Liver (tissue), 9 donors: ENCODE data around the gene LCN10. TPM values are rescaled to one million over a fixed set of nuclear protein-coding genes. Genes with fewer than 3 reads are reported as not detected.

Source experiments
- DNase-seq: peaks from one replicate; pipeline ENCODE4 v3.0.0-alpha.2; 2017; ENCODE audit warnings: low spot score
- H3K27ac ChIP-seq, 2 donors: one replicate each; pipeline ENCODE4 v1.7.0; 2013; ENCODE audit warnings: inconsistent platforms in 2 of 2, low read length in 2 of 2, control low read depth in 1 of 2, low read depth in 1 of 2, mild to moderate bottlenecking in 1 of 2
- H3K27me3 ChIP-seq, 4 donors: one replicate each; pipeline versions ENCODE4 v1.6.1 to v1.7.0; 2013; ENCODE audit warnings: low read length in 3 of 4, inconsistent platforms in 1 of 4, mild to moderate bottlenecking in 1 of 4, moderate library complexity in 1 of 4; ENCODE audit not compliant: control insufficient read depth in 4 of 4, insufficient read depth in 4 of 4
- H3K36me3 ChIP-seq, 4 donors: one replicate each; pipeline versions ENCODE4 v1.6.1 to v1.7.0; 2013; ENCODE audit warnings: low read length in 3 of 4, mild to moderate bottlenecking in 3 of 4, low read depth in 1 of 4, moderate library complexity in 1 of 4; ENCODE audit not compliant: control insufficient read depth in 4 of 4, insufficient read depth in 3 of 4
- H3K4me1 ChIP-seq, 4 donors: one replicate each; pipeline versions ENCODE4 v1.6.1 to v1.7.0; 2013; ENCODE audit warnings: low read length in 3 of 4, mild to moderate bottlenecking in 3 of 4, moderate library complexity in 1 of 4; ENCODE audit not compliant: control insufficient read depth in 4 of 4, insufficient read depth in 4 of 4
- H3K4me3 ChIP-seq, 3 donors: one replicate each; pipeline versions ENCODE4 v1.6.1 to v1.7.0; 2013; ENCODE audit warnings: low read length in 3 of 3, control low read depth in 1 of 3, low read depth in 1 of 3, mild to moderate bottlenecking in 1 of 3
- H3K9ac ChIP-seq, 2 donors: one replicate each; pipeline ENCODE4 v1.7.0; 2013; ENCODE audit warnings: low read length in 2 of 2, mild to moderate bottlenecking in 2 of 2, moderate library complexity in 2 of 2, control low read depth in 1 of 2, low read depth in 1 of 2
- H3K9me3 ChIP-seq, 4 donors: one replicate each; pipeline versions ENCODE4 v1.6.1 to v1.7.0; 2013; ENCODE audit warnings: low read length in 3 of 4; ENCODE audit not compliant: control insufficient read depth in 4 of 4
- EGR1 ChIP-seq, 2 donors: IDR thresholded peaks; 2 replicates each; pipeline ENCODE4 v1.6.1; 2016 to 2018; ENCODE audit warnings: antibody characterized with exemption in 2 of 2, low read depth in 2 of 2
- FOXA1 ChIP-seq: IDR thresholded peaks from 2 replicates; pipeline ENCODE4 v1.6.1; 2016; ENCODE audit warnings: antibody characterized with exemption
- GABPA ChIP-seq, 2 donors: IDR thresholded peaks in 1 of 2; conservative IDR thresholded peaks in 1 of 2; 2 replicates each; pipeline ENCODE4 v1.6.1; 2016; ENCODE audit warnings: antibody characterized with exemption in 2 of 2, mild to moderate bottlenecking in 1 of 2, moderate library complexity in 1 of 2
- HNF4A ChIP-seq, 2 donors: conservative IDR thresholded peaks; 2 replicates each; pipeline ENCODE4 v1.6.1; 2016; ENCODE audit warnings: antibody characterized with exemption in 2 of 2, mild to moderate bottlenecking in 2 of 2
- HNF4G ChIP-seq: IDR thresholded peaks from 2 replicates; pipeline ENCODE4 v1.6.1; 2016; ENCODE audit warnings: antibody characterized with exemption
- JUND ChIP-seq, 2 donors: IDR thresholded peaks; 2 replicates each; pipeline ENCODE4 v1.6.1; 2016; ENCODE audit warnings: antibody characterized with exemption in 2 of 2
- NR2F2 ChIP-seq: IDR thresholded peaks from 2 replicates; pipeline ENCODE4 v1.6.1; 2016; ENCODE audit warnings: antibody characterized with exemption
- RAD21 ChIP-seq, 2 donors: IDR thresholded peaks; 2 replicates each; pipeline ENCODE4 v1.6.1; 2016; ENCODE audit warnings: antibody characterized with exemption in 2 of 2, mild to moderate bottlenecking in 2 of 2
- RXRA ChIP-seq, 2 donors: IDR thresholded peaks; 2 replicates each; pipeline ENCODE4 v1.6.1; 2017 to 2018; ENCODE audit warnings: antibody characterized with exemption in 2 of 2, mild to moderate bottlenecking in 1 of 2
- SP1 ChIP-seq: IDR thresholded peaks from 2 replicates; pipeline ENCODE4 v1.6.1; 2018; ENCODE audit warnings: antibody characterized with exemption, mild to moderate bottlenecking
- TAF1 ChIP-seq: conservative IDR thresholded peaks from 2 replicates; pipeline ENCODE4 v1.6.1; 2016; ENCODE audit warnings: antibody characterized with exemption, mild to moderate bottlenecking
- YY1 ChIP-seq: IDR thresholded peaks from 2 replicates; pipeline ENCODE4 v1.6.1; 2016; ENCODE audit warnings: antibody characterized with exemption, mild to moderate bottlenecking
- WGBS: extraction: QIAGEN DNeasy Blood & Tissue Kit; methylation state at CpG from one replicate; pipeline ENCODE4 v1.1.7; 2013; 5-methylcytosine and 5-hydroxymethylcytosine counted together
- polyA plus RNA-seq, 2 donors: library from polyadenylated mRNA; stranded (reverse) in 1 of 2; unstranded in 1 of 2; fragments of 200-250 nt in 1 of 2; fragments of >200 nt in 1 of 2; fragmentation: Nextera tagmentation in 1 of 2; extraction: Ambion mirVana in 1 of 2; gene quantifications; one replicate each; pipeline versions ENCODE4 v1.2.1 to v1.2.3, GENCODE V29; 2013 to 2015
- total RNA-seq, 2 donors: library from RNA; depleted of rRNA; stranded (reverse); fragments of >200 nt; gene quantifications; one replicate each; pipeline ENCODE4 v1.2.3, GENCODE V29; 2014
- TF ChIP-seq, protein P1 (sequence below): IDR thresholded peaks from 2 replicates; pipeline ENCODE4 v1.6.1; 2016; ENCODE audit warnings: antibody characterized with exemption
- TF ChIP-seq, protein P2 (sequence below): IDR thresholded peaks from 2 replicates; pipeline ENCODE4 v1.6.1; 2016; ENCODE audit warnings: antibody characterized with exemption, mild to moderate bottlenecking
- TF ChIP-seq, protein P3 (sequence below): IDR thresholded peaks from 2 replicates; pipeline ENCODE4 v1.6.1; 2016; ENCODE audit warnings: antibody characterized with exemption
- TF ChIP-seq, protein P4 (sequence below): fragments of 150-350 bp; IDR thresholded peaks from 2 replicates; pipeline ENCODE4 v1.5.1; 2017; ENCODE audit warnings: improper control_type of control experiment, low read depth, low read length; ENCODE audit not compliant: missing input control
- donor health status: healthy.
- donor health status: healthy.
- donor health status: healthy.
- donor health status: healthy.
- donor health status: healthy.

LCN10 gene
- total and polyA plus RNA-seq, 4 donors, result 0.08 to 0.14 (median 0.11) TPM

DNA sequence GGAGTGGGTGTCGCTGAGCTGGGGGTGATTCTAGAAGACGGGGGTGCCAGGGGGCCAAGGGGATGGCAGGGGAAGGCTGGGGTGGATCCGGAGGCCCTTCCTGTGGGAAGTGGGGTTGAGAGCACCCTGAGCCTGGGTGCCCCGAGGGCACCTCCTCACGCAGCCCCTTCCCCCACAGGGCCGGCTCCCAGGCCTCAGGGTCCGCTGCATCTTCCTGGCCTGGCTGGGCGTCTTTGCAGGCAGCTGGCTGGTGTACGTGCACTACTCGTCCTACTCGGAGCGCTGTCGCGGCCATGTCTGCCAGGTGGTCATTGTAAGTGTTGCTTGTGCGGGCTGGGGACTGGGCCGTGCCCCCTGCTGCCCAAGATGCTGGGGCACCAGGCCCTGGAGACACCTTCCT, 25.3 kb downstream of the LCN10 start:
- H3K9ac ChIP-seq, result no peak overlapping the region
- peaks cover 0 to 3% (median 0%) of the 10 kb centered on the region in 4 donors for H3K36me3 ChIP-seq
- H3K27ac ChIP-seq, result no peak overlapping the region
- H3K4me1 ChIP-seq, result peaks cover 4 to 28% (median 12%) of the 10 kb centered on the region in 4 donors
- no peak overlapping the region for H3K4me3 ChIP-seq
- H3K27me3 ChIP-seq, result no peaks in the 10 kb centered on the region
- whole genome bisulfite sequencing, result 85% methylated on average over 16 of the region's 16 CpGs
- no peak for TF ChIP-seq FOXA1
- TF ChIP-seq JUND (IDR thresholded peaks at IDR 0.05), result no peak
- TF ChIP-seq, protein P1, sequence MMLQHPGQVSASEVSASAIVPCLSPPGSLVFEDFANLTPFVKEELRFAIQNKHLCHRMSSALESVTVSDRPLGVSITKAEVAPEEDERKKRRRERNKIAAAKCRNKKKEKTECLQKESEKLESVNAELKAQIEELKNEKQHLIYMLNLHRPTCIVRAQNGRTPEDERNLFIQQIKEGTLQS, result no peak
- no peak for TF ChIP-seq RAD21 (IDR thresholded peaks at IDR 0.05)
- TF ChIP-seq, protein P2, sequence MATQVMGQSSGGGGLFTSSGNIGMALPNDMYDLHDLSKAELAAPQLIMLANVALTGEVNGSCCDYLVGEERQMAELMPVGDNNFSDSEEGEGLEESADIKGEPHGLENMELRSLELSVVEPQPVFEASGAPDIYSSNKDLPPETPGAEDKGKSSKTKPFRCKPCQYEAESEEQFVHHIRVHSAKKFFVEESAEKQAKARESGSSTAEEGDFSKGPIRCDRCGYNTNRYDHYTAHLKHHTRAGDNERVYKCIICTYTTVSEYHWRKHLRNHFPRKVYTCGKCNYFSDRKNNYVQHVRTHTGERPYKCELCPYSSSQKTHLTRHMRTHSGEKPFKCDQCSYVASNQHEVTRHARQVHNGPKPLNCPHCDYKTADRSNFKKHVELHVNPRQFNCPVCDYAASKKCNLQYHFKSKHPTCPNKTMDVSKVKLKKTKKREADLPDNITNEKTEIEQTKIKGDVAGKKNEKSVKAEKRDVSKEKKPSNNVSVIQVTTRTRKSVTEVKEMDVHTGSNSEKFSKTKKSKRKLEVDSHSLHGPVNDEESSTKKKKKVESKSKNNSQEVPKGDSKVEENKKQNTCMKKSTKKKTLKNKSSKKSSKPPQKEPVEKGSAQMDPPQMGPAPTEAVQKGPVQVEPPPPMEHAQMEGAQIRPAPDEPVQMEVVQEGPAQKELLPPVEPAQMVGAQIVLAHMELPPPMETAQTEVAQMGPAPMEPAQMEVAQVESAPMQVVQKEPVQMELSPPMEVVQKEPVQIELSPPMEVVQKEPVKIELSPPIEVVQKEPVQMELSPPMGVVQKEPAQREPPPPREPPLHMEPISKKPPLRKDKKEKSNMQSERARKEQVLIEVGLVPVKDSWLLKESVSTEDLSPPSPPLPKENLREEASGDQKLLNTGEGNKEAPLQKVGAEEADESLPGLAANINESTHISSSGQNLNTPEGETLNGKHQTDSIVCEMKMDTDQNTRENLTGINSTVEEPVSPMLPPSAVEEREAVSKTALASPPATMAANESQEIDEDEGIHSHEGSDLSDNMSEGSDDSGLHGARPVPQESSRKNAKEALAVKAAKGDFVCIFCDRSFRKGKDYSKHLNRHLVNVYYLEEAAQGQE, result no peak
- TF ChIP-seq SP1, result no peak
- TF ChIP-seq HNF4A (conservative IDR thresholded peaks at IDR 0.05), result no peak
- no peak for TF ChIP-seq YY1
- no peak for TF ChIP-seq TAF1
- no peak for TF ChIP-seq EGR1 (IDR thresholded peaks at IDR 0.05; ENCODE audit: low read depth in 2 of 2)
- TF ChIP-seq NR2F2, result no peak
- no peak for TF ChIP-seq GABPA (IDR thresholded peaks at IDR 0.05 in 1 of 2, conservative IDR thresholded peaks at IDR 0.05 in 1 of 2)
- TF ChIP-seq, protein P3, sequence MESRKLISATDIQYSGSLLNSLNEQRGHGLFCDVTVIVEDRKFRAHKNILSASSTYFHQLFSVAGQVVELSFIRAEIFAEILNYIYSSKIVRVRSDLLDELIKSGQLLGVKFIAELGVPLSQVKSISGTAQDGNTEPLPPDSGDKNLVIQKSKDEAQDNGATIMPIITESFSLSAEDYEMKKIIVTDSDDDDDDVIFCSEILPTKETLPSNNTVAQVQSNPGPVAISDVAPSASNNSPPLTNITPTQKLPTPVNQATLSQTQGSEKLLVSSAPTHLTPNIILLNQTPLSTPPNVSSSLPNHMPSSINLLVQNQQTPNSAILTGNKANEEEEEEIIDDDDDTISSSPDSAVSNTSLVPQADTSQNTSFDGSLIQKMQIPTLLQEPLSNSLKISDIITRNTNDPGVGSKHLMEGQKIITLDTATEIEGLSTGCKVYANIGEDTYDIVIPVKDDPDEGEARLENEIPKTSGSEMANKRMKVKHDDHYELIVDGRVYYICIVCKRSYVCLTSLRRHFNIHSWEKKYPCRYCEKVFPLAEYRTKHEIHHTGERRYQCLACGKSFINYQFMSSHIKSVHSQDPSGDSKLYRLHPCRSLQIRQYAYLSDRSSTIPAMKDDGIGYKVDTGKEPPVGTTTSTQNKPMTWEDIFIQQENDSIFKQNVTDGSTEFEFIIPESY, result no peak
- no peak for TF ChIP-seq HNF4G
- TF ChIP-seq, protein P4, sequence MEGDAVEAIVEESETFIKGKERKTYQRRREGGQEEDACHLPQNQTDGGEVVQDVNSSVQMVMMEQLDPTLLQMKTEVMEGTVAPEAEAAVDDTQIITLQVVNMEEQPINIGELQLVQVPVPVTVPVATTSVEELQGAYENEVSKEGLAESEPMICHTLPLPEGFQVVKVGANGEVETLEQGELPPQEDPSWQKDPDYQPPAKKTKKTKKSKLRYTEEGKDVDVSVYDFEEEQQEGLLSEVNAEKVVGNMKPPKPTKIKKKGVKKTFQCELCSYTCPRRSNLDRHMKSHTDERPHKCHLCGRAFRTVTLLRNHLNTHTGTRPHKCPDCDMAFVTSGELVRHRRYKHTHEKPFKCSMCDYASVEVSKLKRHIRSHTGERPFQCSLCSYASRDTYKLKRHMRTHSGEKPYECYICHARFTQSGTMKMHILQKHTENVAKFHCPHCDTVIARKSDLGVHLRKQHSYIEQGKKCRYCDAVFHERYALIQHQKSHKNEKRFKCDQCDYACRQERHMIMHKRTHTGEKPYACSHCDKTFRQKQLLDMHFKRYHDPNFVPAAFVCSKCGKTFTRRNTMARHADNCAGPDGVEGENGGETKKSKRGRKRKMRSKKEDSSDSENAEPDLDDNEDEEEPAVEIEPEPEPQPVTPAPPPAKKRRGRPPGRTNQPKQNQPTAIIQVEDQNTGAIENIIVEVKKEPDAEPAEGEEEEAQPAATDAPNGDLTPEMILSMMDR, result no peak
- no peak for TF ChIP-seq RXRA (IDR thresholded peaks at IDR 0.05)
- no peak for DNase-seq
- no peaks in the 10 kb centered on the region for H3K9me3 ChIP-seq

DNA sequence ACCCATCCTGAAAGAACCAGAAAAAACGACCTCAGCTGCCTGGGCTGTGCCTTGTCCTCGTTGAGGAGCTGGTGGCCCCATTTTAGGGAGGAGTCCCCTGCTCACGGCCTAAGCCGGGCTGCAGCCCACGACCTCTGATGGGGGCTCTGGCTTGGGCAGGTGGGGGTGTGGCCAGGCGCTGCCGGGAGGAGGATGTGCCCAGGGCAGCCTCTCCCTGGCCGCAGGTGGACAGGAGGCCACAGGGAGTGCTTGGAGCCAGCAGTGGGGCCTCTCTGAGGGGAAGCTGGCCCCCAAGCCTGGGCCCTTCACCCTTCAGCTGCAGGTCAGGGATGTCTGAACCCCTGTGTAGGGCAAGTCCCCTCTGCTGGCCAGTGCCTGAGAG, 27.9 kb downstream of the LCN10 start:
- no peaks in the 10 kb centered on the region for H3K27me3 ChIP-seq

More for the DNA sequence above, 27.9 kb downstream of the LCN10 start:
- peak overlapping the region in 1 of 2 donors; percentile 33 for H3K27ac ChIP-seq
- H3K4me1 ChIP-seq, result peaks cover 4 to 26% (median 15%) of the 10 kb centered on the region in 4 donors
- TF ChIP-seq SP1 (no peak), GABPA (IDR thresholded peaks at IDR 0.05 in 1 of 2, conservative IDR thresholded peaks at IDR 0.05 in 1 of 2) (no peak), RXRA (IDR thresholded peaks at IDR 0.05) (no peak)
- H3K4me3 ChIP-seq, result no peak overlapping the region
- H3K36me3 ChIP-seq, result no peaks in the 10 kb centered on the region
- no peaks in the 10 kb centered on the region for H3K9me3 ChIP-seq
- 57% methylated on average over 8 of the region's 8 CpGs for WGBS
- DNase-seq, result no peak
- H3K9ac ChIP-seq, result no peak overlapping the region
